Stimulated activated CD8-positive, alpha-beta memory T cell treated with anti-CD3 and anti-CD28 coated beads, Interleukin-15, amount 100 ng/mL, for 1 hour (primary cell): ENCODE measurements around the gene ADD3.

Source experiments
- DNase-seq: peaks from one replicate; pipeline ENCODE4 v3.0.0-alpha.2; 2020; ENCODE audit warnings: low read depth

Gene ADD3

GRCh38 chr10:110151467-110151866, 143.7 kb downstream of the ADD3 start:
- no peak for DNase-seq

GRCh38 chr10:110151971-110152370, 144.2 kb downstream of the ADD3 start:
- DNase-seq, result no peak

- no peak for DNase-seq
Observed at GRCh38 chr10:110153396-110153795, 145.6 kb downstream of the ADD3 start.

- DNase-seq, result no peak
Observed at GRCh38 chr10:110156046-110156445, 148.3 kb downstream of the ADD3 start.

- no peak for DNase-seq
Observed at GRCh38 chr10:110158051-110159005, 150.5 kb downstream of the ADD3 start.

- DNase-seq, result no peak
Observed at GRCh38 chr10:110160081-110160480, 152.3 kb downstream of the ADD3 start.

- DNase-seq, result no peak
Observed at GRCh38 chr10:110160522-110160921, 152.7 kb downstream of the ADD3 start.

- DNase-seq, result no peak
Observed at GRCh38 chr10:110162741-110163145, 155.0 kb downstream of the ADD3 start.

- DNase-seq, result no peak
Observed at GRCh38 chr10:110163192-110163773, 155.5 kb downstream of the ADD3 start.

GRCh38 chr10:110163841-110164240, 156.1 kb downstream of the ADD3 start:
- no peak for DNase-seq

- no peak for DNase-seq
Observed at GRCh38 chr10:110165239-110165638, 157.5 kb downstream of the ADD3 start.

GRCh38 chr10:110167149-110167548, 159.4 kb downstream of the ADD3 start:
- no peak for DNase-seq

- DNase-seq, result no peak
Observed at GRCh38 chr10:110168601-110169481, 161.1 kb downstream of the ADD3 start.

- no peak for DNase-seq
Observed at GRCh38 chr10:110169586-110169985, 161.8 kb downstream of the ADD3 start.

- no peak for DNase-seq
Observed at GRCh38 chr10:110170142-110170971, 162.6 kb downstream of the ADD3 start.

- DNase-seq, result no peak
Observed at GRCh38 chr10:110171032-110171431, 163.2 kb downstream of the ADD3 start.

- no peak for DNase-seq
Observed at GRCh38 chr10:110172155-110172554, 164.4 kb downstream of the ADD3 start.

GRCh38 chr10:110174201-110174600, 166.4 kb downstream of the ADD3 start:
- DNase-seq, result no peak

GRCh38 chr10:110174816-110175215, 167.0 kb downstream of the ADD3 start:
- DNase-seq, result no peak

GRCh38 chr10:110175406-110175805, 167.6 kb downstream of the ADD3 start:
- DNase-seq, result no peak
